ENCODE results near the gene SGCB. TPM values are rescaled to one million over a fixed set of nuclear protein-coding genes. Genes with fewer than 3 reads are reported as not detected.

The SGCB gene
- polyA plus RNA-seq, 2 of the 4 experiments (the other 2 are of a cell fraction), result 20.9 to 25.1 TPM

- TF ChIP-seq HMGXB4 (CRISPR knock-in tag; IDR thresholded peaks at IDR 0.05; ENCODE audit: borderline replicate concordance) (no peak), RCOR1 (IDR thresholded peaks at IDR 0.05; ENCODE audit: low read depth, low read length) (no peak), JUNB (IDR thresholded peaks at IDR 0.05) (no peak), MAZ (IDR thresholded peaks at IDR 0.05; ENCODE audit: borderline replicate concordance, low read depth, low read length) (no peak), SREBF2 (IDR thresholded peaks at IDR 0.05) (no peak), ATOH8 (CRISPR knock-in tag; IDR thresholded peaks at IDR 0.05; ENCODE audit: low read depth) (no peak)
- Histone ChIP-seq H3K4me2 (no peak overlapping the region), H3K4me1 (peaks cover under 1% of the 10 kb centered on the region; the same call in 1 of the 3 replicates), H3K4me3 (no peak overlapping the region), H3K9me3 (no peaks in the 10 kb centered on the region), H3K27ac (no peak overlapping the region)
- no peak for FAIRE-seq
- 65% methylated on average over 1 of the region's 1 CpG for WGBS (ENCODE audit: missing lambda C conversion rate)
- ATAC-seq, result no peak
- ChIA-PET POLR2A (no interaction called here), CTCF (interaction anchor here (1.5 kb wide), 1 partner anchor 119 kb away, joined by 9 read pairs; no protein-coding TSS in a partner anchor)
- no peak for DNase-seq (ENCODE audit: low read depth in 1 of 2, low spot score in 1 of 2)
These were observed 23.2 kb downstream of the SGCB start for GRCh38 chr4:52014903-52015302.

GRCh38 chr4:52012651-52013050 lies 25.4 kb downstream of the SGCB start:
- H3K4me1 ChIP-seq, result no peaks in the 10 kb centered on the region
- ChIA-PET POLR2A (no interaction called here), CTCF (no interaction called here)
- ATAC-seq, result no peak
- no peak overlapping the region for H3K4me3 ChIP-seq
- no peak overlapping the region for H3K27ac ChIP-seq
- no peak for TF ChIP-seq EP300 (IDR thresholded peaks at IDR 0.05)
- TF ChIP-seq JUN (IDR thresholded peaks at IDR 0.05), result no peak
- TF ChIP-seq ESRRA (IDR thresholded peaks at IDR 0.05; ENCODE audit: borderline replicate concordance, low read length), result no peak
- no peak for TF ChIP-seq HDAC2 (IDR thresholded peaks at IDR 0.05)
- TF ChIP-seq E2F6 (IDR thresholded peaks at IDR 0.05; ENCODE audit: borderline replicate concordance, low read depth), result no peak
- TF ChIP-seq RARB (CRISPR knock-in tag; IDR thresholded peaks at IDR 0.05), result no peak
- no peak for TF ChIP-seq NPAS2 (CRISPR knock-in tag; IDR thresholded peaks at IDR 0.05; ENCODE audit: borderline replicate concordance)
- no peak for TF ChIP-seq USF2 (IDR thresholded peaks at IDR 0.05)
- no peak for TF ChIP-seq HOXB13 (CRISPR knock-in tag; IDR thresholded peaks at IDR 0.05; ENCODE audit: low read depth)
- TF ChIP-seq ZC3H11A (IDR thresholded peaks at IDR 0.05), result no peak
- no peak for TF ChIP-seq POLR2A (IDR thresholded peaks at IDR 0.05; ENCODE audit: low read length)
- TF ChIP-seq ELK1 (IDR thresholded peaks at IDR 0.05; ENCODE audit: low read depth, low read length), result no peak
- TF ChIP-seq HES2 (IDR thresholded peaks at IDR 0.05), result no peak
- no peak for TF ChIP-seq FOSB (CRISPR knock-in tag; IDR thresholded peaks at IDR 0.05)
- no peak for FAIRE-seq
- no peaks in the 10 kb centered on the region for H3K9me3 ChIP-seq
- DNase-seq (ENCODE audit: low read depth in 1 of 2, low spot score in 1 of 2), result no peak
- 82% methylated on average over 1 of the region's 1 CpG for WGBS (ENCODE audit: missing lambda C conversion rate)
- H3K4me2 ChIP-seq, result no peak overlapping the region
